Retinal pigment epithelial cell (primary cell): ENCODE data around the gene GGA2.

Source experiments
- DNase-seq: peaks from one replicate; pipeline ENCODE4 v3.0.0-alpha.2; 2010; ENCODE audit warnings: low read depth
- H3K4me3 ChIP-seq: 2 replicates; pipeline ENCODE4 v1.5.1; 2011; ENCODE audit warnings: mild to moderate bottlenecking, low read length, control low read depth, moderate library complexity
- TF ChIP-seq, protein P1 (sequence below): conservative IDR thresholded peaks from 2 replicates; pipeline ENCODE4 v1.5.1; 2011; ENCODE audit warnings: low read depth, low read length, control low read depth, inconsistent platforms

GGA2 gene, protein sequence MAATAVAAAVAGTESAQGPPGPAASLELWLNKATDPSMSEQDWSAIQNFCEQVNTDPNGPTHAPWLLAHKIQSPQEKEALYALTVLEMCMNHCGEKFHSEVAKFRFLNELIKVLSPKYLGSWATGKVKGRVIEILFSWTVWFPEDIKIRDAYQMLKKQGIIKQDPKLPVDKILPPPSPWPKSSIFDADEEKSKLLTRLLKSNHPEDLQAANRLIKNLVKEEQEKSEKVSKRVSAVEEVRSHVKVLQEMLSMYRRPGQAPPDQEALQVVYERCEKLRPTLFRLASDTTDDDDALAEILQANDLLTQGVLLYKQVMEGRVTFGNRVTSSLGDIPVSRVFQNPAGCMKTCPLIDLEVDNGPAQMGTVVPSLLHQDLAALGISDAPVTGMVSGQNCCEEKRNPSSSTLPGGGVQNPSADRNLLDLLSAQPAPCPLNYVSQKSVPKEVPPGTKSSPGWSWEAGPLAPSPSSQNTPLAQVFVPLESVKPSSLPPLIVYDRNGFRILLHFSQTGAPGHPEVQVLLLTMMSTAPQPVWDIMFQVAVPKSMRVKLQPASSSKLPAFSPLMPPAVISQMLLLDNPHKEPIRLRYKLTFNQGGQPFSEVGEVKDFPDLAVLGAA

DNA sequence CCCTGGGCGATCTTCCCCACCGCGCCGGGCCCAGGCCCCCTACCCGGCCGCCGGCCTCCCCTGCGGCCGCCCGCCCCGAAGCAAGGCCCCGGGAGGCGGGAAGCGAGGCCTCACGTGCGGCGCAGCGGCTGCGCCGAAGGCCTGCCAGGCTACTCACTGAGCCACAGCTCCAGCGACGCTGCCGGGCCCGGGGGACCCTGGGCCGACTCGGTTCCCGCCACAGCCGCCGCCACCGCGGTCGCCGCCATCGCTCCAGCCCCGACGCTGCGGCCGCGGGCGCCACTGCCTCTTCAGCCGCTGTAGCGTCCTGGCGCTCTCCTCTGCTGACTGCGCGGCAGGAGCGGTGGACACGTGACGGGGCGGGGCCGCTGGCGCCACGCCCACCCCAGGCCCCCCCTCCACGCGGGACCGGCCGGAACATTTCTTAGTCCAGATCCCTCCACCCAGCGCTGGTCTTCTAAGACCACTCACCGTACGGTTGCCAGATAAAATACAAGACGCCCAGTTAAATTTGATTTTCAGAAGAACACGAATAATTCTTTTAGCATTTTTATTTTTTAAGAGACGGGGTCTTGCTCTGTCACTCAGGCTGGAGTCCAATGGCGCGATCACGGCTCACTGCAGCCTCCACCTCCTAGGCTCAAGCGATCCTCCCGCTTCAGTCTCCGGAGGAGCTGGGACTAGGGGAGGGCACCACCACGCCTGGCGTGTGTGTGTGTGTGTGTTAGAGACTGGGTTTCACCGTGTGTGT, at the start of gene GGA2:
TSS of gene GGA2 (minus strand) at position 331 of the 751 bp plus-strand sequence. CDS start at position 248, 83 bp downstream.
- TF ChIP-seq, protein P1, sequence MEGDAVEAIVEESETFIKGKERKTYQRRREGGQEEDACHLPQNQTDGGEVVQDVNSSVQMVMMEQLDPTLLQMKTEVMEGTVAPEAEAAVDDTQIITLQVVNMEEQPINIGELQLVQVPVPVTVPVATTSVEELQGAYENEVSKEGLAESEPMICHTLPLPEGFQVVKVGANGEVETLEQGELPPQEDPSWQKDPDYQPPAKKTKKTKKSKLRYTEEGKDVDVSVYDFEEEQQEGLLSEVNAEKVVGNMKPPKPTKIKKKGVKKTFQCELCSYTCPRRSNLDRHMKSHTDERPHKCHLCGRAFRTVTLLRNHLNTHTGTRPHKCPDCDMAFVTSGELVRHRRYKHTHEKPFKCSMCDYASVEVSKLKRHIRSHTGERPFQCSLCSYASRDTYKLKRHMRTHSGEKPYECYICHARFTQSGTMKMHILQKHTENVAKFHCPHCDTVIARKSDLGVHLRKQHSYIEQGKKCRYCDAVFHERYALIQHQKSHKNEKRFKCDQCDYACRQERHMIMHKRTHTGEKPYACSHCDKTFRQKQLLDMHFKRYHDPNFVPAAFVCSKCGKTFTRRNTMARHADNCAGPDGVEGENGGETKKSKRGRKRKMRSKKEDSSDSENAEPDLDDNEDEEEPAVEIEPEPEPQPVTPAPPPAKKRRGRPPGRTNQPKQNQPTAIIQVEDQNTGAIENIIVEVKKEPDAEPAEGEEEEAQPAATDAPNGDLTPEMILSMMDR: no peak
- no peak for DNase-seq
- H3K4me3 ChIP-seq: peak within 1 kb of the TSS; percentile 99

DNA sequence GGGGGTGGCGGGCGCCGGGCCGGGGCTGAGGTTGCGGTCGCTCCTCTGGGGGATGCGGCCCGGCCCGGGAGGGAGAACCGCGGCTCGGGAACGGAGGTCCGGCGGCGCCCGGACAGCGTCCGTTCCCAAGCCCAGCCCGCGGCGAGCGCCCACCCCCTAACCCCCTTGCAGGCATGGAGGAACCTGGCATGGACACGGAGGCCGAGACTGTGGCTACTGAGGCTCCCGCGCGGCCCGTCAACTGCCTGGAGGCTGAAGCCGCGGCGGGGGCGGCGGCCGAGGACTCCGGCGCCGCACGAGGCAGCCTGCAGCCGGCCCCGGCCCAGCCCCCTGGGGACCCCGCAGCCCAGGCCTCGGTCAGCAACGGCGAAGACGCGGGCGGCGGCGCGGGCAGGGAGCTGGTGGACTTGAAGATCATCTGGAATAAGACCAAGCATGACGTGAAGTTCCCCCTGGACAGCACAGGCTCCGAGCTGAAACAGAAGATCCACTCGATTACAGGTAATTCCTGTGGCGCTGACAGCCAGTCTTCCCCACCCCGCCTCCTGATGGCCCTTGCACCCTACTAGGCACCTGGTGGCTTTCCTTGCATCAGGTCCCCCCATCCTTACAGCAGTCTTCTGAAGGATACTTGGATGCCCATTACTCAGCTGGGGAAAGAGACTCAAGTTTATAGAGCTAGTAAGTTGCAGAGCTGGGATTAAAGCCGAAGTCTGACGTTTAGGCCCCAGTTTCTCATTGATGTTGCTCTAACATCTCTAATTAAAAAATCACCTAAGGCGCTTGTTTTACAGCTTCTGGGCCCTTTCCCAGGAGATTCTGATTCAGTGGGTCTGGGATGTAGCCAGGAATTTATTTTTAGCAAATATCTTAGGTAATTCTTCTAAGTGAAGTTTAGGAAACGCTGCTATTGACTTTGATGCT, 47.7 kb upstream of the GGA2 start:
- DNase-seq: peak; percentile 16
- peak overlapping the region; percentile 93 for H3K4me3 ChIP-seq
- TF ChIP-seq, protein P1: no peak

DNA sequence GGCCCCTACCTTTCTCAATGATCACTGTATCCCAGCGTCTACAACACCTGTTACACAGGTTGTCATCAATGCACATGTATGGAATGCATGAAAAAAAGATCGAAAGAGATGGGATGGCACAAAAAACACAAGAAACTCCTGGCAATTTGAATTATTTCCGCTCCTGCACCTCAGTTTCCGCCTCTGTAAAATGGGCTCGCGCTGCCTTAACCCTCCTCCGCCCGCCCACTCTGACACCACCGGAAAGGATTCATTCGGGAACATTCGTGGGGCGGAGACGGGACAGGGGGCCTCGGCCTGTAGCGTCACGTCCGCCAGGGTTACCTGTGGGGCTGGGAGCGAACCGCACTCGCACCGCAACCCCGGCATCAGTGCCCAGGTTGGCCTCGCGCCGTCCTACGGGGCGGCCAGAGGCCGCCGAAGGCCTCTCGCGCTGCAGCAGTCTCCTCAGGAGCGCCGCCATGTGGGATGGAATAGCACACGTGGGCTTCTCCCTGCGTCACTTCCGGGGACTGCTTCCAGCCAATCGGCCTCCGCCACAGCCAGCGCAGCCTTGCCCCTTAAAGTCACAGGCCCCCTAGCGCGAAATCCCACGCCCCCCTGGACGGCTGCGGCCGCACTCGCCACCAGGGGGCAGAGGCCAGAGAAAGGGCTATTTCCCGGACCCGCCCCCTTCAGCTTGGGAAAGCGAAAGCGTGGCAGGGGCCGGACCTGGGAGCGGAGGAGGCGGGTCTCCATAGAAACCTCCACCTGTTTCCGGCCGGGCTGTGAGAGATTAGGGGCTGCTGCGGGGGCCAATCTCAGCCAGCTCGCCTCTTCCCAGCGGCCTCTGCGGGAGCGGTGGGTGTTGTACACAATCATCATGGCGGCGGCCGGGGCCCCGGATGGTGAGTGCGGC, 46.8 kb upstream of the GGA2 start, which contains the start of the genes EARS2 and UBFD1:
TSS of gene EARS2 (minus strand) at position 470 of the 898 bp plus-strand sequence. CDS start at position 463, 7 bp downstream.
TSS of gene UBFD1 (plus strand) at position 847 of the 898 bp plus-strand sequence. CDS start at position 863, 16 bp downstream.
- peak within 1 kb of the TSS; percentile 93 for H3K4me3 ChIP-seq
- TF ChIP-seq, protein P1: peak; percentile 84
- DNase-seq: peak; percentile 95

DNA sequence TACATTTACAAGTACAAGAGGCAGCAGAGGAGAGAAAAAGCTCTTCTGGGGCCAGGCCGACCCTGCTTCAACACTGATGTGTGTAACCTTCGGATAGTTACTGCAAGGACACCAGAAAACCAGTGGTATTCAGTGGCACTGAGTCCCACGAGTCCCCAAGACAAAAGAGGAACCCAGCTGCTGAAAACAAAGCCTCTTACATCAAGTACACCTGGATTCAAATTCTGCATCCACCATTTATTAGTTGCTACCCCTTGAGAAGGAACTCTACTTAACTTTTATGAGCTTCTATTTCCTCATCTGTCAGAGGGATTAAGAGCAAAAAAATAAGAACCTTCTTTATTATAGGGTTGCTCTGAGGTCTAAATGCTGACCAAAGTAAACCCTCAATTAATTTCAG, 44.2 kb upstream of the GGA2 start:
- TF ChIP-seq, protein P1: no peak
- no peak overlapping the region for H3K4me3 ChIP-seq
- DNase-seq: no peak

DNA sequence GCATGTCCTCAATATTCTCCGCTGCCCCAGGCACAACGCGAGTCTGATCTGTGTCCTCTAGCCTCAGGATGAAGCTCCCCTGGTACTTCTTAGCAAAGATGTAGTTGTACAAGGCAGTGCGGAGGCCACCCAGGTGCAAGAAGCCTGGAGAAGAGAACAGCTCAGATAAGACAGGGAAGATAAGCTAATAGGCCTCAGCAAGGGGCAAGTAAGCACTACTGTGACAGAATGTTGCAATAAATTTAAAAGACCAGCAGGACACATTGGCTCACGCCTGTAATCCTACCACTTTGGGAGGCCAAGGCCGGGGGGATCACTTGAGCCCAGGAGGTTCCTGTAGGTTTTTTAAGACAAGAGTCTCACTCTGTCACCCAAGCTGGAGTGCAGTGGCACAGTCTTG, 41.9 kb upstream of the GGA2 start:
- no peak overlapping the region for H3K4me3 ChIP-seq
- no peak for DNase-seq
- TF ChIP-seq, protein P1: no peak
